CD4-positive, alpha-beta T cell treated with Interleukin-15 for 1 hour (primary cell): ENCODE measurements around the gene PPIL3.
A peak's percentile ranks its signal among the peaks of the same experiment; 100 is the strongest.
"Not testable (repeated sequence)": the region's sequence is repeated elsewhere in the genome, so short reads cannot be mapped to it uniquely, and the experiment has no call there.

ENCODE experiments used
- DNase-seq: peaks from one replicate; pipeline ENCODE4 v3.0.0-alpha.2; 2020

Gene PPIL3

GRCh38 chr2:200888704-200889625 is at the start of gene PPIL3, which contains the start of gene NIF3L1:
Gene PPIL3 (minus strand): TSS chr2:200889077. CDS start chr2:200887615, 1,462 bp downstream.
Gene NIF3L1 (plus strand): TSS chr2:200889371. CDS start chr2:200891944, 2,573 bp downstream.
- DNase-seq = peak; percentile 97

- no peak for DNase-seq
Observed at GRCh38 chr2:200930947-200931626, 42.2 kb upstream of the PPIL3 start.

- DNase-seq = no peak
Observed at GRCh38 chr2:200929334-200930249, 40.7 kb upstream of the PPIL3 start.

GRCh38 chr2:200922439-200922838 is 33.6 kb upstream of the PPIL3 start:
- DNase-seq = no peak

- DNase-seq = no peak
Observed at GRCh38 chr2:200913654-200914053, 24.8 kb upstream of the PPIL3 start.

GRCh38 chr2:200909958-200910357 is 21.1 kb upstream of the PPIL3 start:
- DNase-seq = no peak

- peak; percentile 53 for DNase-seq
Observed at GRCh38 chr2:200905618-200906296, 16.9 kb upstream of the PPIL3 start.

GRCh38 chr2:200901459-200902072 is 12.7 kb upstream of the PPIL3 start:
- peak; percentile 75 for DNase-seq

- no peak for DNase-seq
Observed at GRCh38 chr2:200899482-200899881, 10.6 kb upstream of the PPIL3 start.

- DNase-seq = not testable (repeated sequence)
Observed at GRCh38 chr2:200881715-200882249, 7.1 kb downstream of the PPIL3 start.

GRCh38 chr2:200878289-200878880 is 10.5 kb downstream of the PPIL3 start:
- DNase-seq = no peak

- DNase-seq = no peak
Observed at GRCh38 chr2:200877443-200877842, 11.4 kb downstream of the PPIL3 start.

GRCh38 chr2:200873560-200873959 is 15.3 kb downstream of the PPIL3 start:
- DNase-seq = no peak

GRCh38 chr2:200871151-200871550 is 17.7 kb downstream of the PPIL3 start:
- no peak for DNase-seq

- no peak for DNase-seq
Observed at GRCh38 chr2:200869014-200869413, 19.9 kb downstream of the PPIL3 start.

GRCh38 chr2:200864176-200865034 is 24.5 kb downstream of the PPIL3 start, which contains the start of gene CLK1:
Gene CLK1 (minus strand): TSS chr2:200864658. CDS start chr2:200861862, 2,796 bp downstream.
- DNase-seq = peak; percentile 96

- DNase-seq = peak; percentile 29
Observed at GRCh38 chr2:200863782-200864175, 25.1 kb downstream of the PPIL3 start.

GRCh38 chr2:200862532-200863000 is 26.3 kb downstream of the PPIL3 start:
- DNase-seq = peak; percentile 65

GRCh38 chr2:200861617-200862155 is 27.2 kb downstream of the PPIL3 start:
- no peak for DNase-seq
